Measurements from ENCODE around the gene KCNQ1OT1.

KCNQ1OT1 gene

DNA sequence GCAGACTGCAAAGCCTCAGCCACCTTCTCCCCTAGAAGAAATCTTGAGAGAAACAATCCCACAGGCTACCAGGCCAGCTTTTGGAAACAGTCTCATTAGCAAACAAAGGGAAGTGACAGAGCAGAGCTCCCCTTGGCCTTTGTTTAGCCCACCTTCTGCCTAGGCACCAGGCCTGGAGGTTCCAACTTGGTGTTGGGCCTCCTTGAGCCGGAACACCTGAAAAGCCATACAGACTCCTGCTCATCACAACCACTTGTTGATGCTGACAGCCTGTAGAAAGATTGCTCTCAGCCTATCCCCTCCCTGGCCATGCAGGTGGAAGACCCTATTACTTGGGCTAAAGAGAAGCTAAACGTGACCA is 26.6 kb downstream of the KCNQ1OT1 start:
- no peaks in the 10 kb centered on the region for H3K9me3 ChIP-seq (replicated peaks; ENCODE audit: insufficient read depth, low read length)
- no peaks in the 10 kb centered on the region for H3K27me3 ChIP-seq (replicated peaks; ENCODE audit: insufficient read depth, low read length)
- no peaks in the 10 kb centered on the region for H3K4me1 ChIP-seq (ENCODE audit: low read length)
- no peaks in the 10 kb centered on the region for H3K9me2 ChIP-seq (replicated peaks; ENCODE audit: insufficient read depth, low read length)
- no peak overlapping the region for H3K4me3 ChIP-seq (ENCODE audit: low read length)
- no peaks in the 10 kb centered on the region for H4K20me1 ChIP-seq (ENCODE audit: insufficient read depth, low read length)
- H2AFZ ChIP-seq (ENCODE audit: low read length), result no peak overlapping the region
- no peak for DNase-seq
- H3K27ac ChIP-seq (ENCODE audit: low read length), result no peak overlapping the region
- no peaks in the 10 kb centered on the region for H3F3A ChIP-seq (ENCODE audit: insufficient read depth, low read length)
- H3K36me3 ChIP-seq (replicated peaks; ENCODE audit: insufficient read depth, low read length), result no peaks in the 10 kb centered on the region
- no peak overlapping the region for H3K4me2 ChIP-seq (ENCODE audit: low read depth, low read length)
- TF ChIP-seq, protein P1, sequence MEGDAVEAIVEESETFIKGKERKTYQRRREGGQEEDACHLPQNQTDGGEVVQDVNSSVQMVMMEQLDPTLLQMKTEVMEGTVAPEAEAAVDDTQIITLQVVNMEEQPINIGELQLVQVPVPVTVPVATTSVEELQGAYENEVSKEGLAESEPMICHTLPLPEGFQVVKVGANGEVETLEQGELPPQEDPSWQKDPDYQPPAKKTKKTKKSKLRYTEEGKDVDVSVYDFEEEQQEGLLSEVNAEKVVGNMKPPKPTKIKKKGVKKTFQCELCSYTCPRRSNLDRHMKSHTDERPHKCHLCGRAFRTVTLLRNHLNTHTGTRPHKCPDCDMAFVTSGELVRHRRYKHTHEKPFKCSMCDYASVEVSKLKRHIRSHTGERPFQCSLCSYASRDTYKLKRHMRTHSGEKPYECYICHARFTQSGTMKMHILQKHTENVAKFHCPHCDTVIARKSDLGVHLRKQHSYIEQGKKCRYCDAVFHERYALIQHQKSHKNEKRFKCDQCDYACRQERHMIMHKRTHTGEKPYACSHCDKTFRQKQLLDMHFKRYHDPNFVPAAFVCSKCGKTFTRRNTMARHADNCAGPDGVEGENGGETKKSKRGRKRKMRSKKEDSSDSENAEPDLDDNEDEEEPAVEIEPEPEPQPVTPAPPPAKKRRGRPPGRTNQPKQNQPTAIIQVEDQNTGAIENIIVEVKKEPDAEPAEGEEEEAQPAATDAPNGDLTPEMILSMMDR (IDR thresholded peaks at IDR 0.05; ENCODE audit: low read length), result no peak
- TF ChIP-seq EZH2phosphoT487 (IDR thresholded peaks at IDR 0.05; ENCODE audit: low read length), result no peak
- no peak for TF ChIP-seq EZH2 (optimal IDR thresholded peaks at IDR 0.05; ENCODE audit: low read depth, low read length)
- no peak overlapping the region for H3K9ac ChIP-seq (ENCODE audit: low read length)
- H3K79me2 ChIP-seq (ENCODE audit: low read length), result no peaks in the 10 kb centered on the region

- H3K4me1 ChIP-seq (ENCODE audit: low read length), result no peaks in the 10 kb centered on the region
- H3K9me3 ChIP-seq (replicated peaks; ENCODE audit: insufficient read depth, low read length), result no peaks in the 10 kb centered on the region
- no peak overlapping the region for H3K27ac ChIP-seq (ENCODE audit: low read length)
- H3K79me2 ChIP-seq (ENCODE audit: low read length), result no peaks in the 10 kb centered on the region
- H3K9me2 ChIP-seq (replicated peaks; ENCODE audit: insufficient read depth, low read length), result no peaks in the 10 kb centered on the region
- H3K27me3 ChIP-seq (replicated peaks; ENCODE audit: insufficient read depth, low read length), result no peaks in the 10 kb centered on the region
- H3K36me3 ChIP-seq (replicated peaks; ENCODE audit: insufficient read depth, low read length), result no peaks in the 10 kb centered on the region
- H3K9ac ChIP-seq (ENCODE audit: low read length), result no peak overlapping the region
- no peak for DNase-seq
- TF ChIP-seq, protein P1 (IDR thresholded peaks at IDR 0.05; ENCODE audit: low read length), result no peak
- TF ChIP-seq EZH2phosphoT487 (IDR thresholded peaks at IDR 0.05; ENCODE audit: low read length) (no peak), EZH2 (optimal IDR thresholded peaks at IDR 0.05; ENCODE audit: low read depth, low read length) (no peak)
- no peaks in the 10 kb centered on the region for H3F3A ChIP-seq (ENCODE audit: insufficient read depth, low read length)
- no peak overlapping the region for H3K4me3 ChIP-seq (ENCODE audit: low read length)
- H4K20me1 ChIP-seq (ENCODE audit: insufficient read depth, low read length), result no peaks in the 10 kb centered on the region
- no peak overlapping the region for H2AFZ ChIP-seq (ENCODE audit: low read length)
- H3K4me2 ChIP-seq (ENCODE audit: low read depth, low read length), result no peak overlapping the region
Measured at GRCh38 chr11:2672553-2673249, 27.1 kb downstream of the KCNQ1OT1 start.

- Histone ChIP-seq H3K79me2 (ENCODE audit: low read length) (no peaks in the 10 kb centered on the region), H3K27me3 (replicated peaks; ENCODE audit: insufficient read depth, low read length) (no peaks in the 10 kb centered on the region), H3K4me3 (ENCODE audit: low read length) (no peak overlapping the region), H3K9ac (ENCODE audit: low read length) (no peak overlapping the region), H3K9me2 (replicated peaks; ENCODE audit: insufficient read depth, low read length) (no peaks in the 10 kb centered on the region), H3F3A (ENCODE audit: insufficient read depth, low read length) (no peaks in the 10 kb centered on the region), H3K4me2 (ENCODE audit: low read depth, low read length) (no peak overlapping the region), H3K9me3 (replicated peaks; ENCODE audit: insufficient read depth, low read length) (no peaks in the 10 kb centered on the region), H4K20me1 (ENCODE audit: insufficient read depth, low read length) (no peaks in the 10 kb centered on the region), H3K36me3 (replicated peaks; ENCODE audit: insufficient read depth, low read length) (no peaks in the 10 kb centered on the region), H3K27ac (ENCODE audit: low read length) (no peak overlapping the region), H2AFZ (ENCODE audit: low read length) (no peak overlapping the region), H3K4me1 (ENCODE audit: low read length) (no peaks in the 10 kb centered on the region)
- no peak for DNase-seq
- TF ChIP-seq, protein P1 (IDR thresholded peaks at IDR 0.05; ENCODE audit: low read length), result no peak
- TF ChIP-seq EZH2 (optimal IDR thresholded peaks at IDR 0.05; ENCODE audit: low read depth, low read length) (no peak), EZH2phosphoT487 (IDR thresholded peaks at IDR 0.05; ENCODE audit: low read length) (no peak)
Measured at GRCh38 chr11:2671748-2672147, 28.0 kb downstream of the KCNQ1OT1 start.
